Medulla oblongata (tissue), 1 donor: Measurements from ENCODE around the gene CDON.

Experiments used
- DNase-seq: peaks from one replicate; pipeline ENCODE4 v3.0.0-alpha.2; 2015; ENCODE audit errors: extremely low spot score

Gene CDON

DNA sequence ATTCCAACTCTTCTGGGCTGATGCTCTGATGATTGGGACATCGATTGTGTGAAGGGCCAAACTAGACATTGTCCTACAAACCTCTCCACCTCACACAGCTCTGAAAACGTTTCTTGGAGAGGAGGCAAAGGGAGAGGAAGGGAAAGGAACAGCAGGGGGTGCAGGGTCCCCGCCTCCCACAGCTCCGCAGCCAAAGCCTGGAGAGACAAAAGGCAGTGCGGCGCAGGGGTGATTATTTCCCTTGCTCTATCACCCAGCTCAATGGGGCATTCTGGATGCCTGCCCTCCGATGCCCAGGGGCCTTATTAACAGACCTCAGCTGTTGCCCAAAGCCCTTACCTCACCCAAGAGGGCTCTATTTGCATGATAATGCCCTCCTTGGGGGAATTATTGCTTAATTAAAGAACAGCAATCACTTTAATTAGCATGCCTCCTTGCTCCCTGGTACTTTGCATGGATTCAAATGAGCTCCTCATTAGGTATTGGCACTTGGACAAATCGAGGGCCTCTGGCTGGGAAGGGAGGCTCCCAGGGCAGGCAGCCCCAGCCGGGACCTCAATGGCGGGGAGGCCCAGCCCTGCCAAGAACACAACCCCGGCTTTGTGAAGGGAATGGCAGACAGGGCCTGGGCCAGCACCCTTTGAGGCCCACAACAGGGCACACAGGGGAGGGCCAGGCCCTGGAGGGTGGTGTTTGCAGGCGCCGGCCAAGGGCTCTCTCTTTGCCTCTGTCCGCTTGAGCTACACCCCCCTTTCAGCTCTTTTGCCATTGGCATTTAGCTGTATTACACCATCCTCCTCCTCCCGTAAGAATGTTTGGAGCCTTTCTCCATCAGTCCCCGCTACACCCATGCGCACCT lies 19.8 kb upstream of the CDON start:
- peak; percentile 72 for DNase-seq

DNA sequence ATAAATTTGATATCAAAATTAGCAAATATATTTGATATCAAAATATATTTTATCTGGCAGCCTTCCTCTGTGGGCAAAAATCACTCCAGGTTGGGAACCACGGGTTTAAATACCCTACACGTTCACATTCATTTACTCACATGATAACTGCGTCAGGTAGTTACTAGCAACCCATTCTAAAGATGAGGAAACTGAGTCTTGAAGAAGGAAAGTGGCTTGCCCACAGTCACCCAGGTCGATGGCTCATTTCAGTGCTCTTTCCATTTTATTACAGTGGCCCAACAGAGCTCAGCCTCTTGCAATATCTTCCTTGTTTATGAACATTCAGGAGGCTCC lies 19.2 kb upstream of the CDON start:
- no peak for DNase-seq

DNA sequence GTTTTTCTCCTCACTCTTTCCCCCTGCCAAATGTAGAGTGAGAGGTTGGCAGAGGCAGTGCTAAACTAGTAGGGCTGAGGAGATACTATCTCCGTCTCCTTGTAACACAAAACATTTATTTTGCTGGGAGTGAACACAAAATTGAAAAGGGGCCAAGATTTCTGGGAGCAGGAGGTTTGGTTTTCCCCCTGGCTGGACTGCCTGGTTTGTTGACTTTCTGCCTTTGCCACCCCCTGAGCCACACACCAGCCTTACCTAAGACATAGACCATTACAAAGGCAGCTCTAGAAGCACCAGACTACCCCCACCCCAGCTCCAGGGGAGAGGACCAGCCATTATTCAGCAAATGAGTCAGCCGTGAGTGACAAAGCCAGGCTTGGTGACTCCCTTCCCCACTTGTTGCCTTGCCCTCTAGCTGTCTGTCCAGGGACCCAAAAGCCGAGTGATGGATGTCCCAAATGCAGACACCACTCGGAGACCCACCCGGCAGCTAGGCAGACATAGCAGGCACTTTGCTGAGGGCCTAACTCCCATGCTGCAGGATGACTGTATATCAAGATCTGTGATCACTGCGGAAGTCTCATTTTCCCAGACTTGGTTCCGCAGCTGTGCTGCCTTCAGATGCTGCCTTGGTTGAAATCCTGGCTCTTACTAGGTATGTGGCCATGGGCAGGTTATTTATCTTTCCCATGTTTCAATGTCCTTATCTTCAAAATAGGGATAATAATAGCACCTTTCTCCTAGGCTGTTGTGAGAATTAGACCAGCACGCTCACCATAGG lies 17.7 kb upstream of the CDON start:
- DNase-seq, result peak; percentile 4

DNA sequence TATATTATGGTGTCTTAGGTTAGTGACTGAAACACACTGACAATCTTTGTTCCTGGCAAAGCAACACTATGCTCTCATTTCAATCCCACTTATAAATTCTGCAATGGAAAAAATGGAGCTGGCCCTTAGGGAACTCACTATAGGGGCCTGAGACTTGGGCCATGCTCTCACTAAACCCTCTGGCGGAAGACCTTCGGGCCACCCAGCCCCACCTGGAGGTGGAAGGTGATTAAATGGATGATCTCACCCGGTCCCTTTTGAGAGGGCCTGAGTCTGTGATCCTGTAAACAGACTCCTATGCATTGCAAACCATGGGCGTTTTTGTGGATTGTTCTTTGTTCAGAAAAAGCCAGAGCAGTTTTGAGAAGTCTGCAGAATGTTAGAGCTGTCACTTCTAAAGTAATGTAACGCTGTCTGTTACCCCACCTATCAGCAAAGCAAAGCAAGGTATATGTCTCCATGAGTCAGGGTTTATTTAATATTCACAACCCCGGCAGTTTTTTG lies 17.0 kb upstream of the CDON start:
- DNase-seq, result no peak

DNA sequence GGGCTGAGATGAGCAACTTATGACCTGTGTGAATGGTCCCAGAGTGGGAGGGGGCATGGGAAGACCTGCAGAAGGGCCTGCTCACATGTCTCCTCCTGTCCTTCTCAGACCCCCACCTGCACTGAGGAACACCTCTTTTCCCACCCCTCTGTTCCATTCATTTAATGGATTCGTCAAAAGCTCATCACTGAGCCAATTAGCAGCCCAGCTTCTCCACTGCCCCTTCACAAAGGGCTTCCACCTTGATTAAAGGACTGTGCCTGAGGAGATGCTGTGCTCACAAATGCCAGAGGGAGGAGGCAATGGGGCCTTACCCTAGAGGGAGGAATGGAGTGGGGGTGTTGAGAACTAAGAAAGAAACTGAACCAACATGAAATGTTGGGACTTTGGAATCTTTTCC lies 14.0 kb upstream of the CDON start:
- no peak for DNase-seq

DNA sequence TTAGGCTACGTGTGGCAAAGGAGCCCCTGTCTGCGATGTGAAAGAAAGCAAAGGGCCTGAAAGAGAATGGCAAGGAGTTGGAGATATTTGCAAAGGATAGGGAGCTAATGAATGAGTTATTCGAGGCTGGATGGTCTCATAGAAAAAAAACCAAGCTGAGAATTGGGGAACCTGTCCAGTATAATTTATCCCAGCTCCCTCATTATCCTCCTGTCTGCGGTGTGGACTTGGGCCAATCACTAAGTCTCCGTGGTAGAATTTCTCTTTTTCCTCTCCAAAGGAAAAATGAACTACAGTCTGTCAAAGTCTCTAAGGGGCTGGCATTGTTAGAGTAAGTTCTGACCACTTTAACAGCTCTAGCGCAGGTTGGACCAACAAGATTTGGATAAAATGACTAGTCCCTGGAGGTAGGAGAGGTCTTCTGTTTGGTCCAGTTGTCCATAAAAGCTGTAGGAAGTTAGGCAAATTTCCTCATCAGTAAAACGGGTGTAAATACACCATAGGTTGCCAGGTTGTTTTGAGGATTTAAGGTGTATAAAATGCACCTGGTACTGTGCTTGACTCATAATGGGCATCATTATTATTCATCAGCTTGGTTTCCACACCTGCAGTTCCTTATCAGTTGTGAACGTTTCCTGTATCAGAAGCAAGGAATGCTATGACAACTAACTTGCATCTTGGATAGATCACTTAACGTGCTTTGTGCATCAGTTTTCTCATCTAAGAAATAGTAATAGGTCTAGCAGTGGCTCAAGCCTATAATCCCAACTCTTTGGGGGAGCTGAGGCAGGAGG lies 10.3 kb upstream of the CDON start:
- no peak for DNase-seq

DNA sequence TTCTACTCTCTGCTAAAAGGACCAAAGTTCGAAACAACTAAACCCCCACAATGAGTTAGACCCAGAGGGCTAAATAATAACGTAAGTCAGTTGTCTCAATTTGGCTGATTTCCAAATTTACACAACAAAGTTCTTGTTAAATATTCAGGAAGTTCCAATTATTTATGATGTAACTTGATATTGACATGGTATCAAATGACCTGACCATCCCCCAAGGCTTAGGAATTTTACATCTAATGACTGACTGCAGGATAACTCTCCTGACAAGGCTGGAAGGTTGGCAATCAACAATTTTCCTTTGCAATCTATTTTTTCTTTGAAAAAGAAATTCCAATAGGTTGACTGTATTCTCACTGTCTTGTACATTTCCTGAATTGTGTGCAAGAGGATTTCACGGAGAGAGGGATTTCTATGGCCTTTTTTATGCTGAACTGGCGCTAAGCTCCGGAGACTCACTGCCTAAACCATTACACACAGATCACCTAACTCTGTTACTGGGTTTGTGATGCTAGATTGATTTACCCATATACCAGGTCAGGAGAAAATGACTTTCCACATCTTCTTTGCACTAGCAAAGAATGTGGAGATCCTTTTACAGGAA lies 9.6 kb upstream of the CDON start:
- no peak for DNase-seq

DNA sequence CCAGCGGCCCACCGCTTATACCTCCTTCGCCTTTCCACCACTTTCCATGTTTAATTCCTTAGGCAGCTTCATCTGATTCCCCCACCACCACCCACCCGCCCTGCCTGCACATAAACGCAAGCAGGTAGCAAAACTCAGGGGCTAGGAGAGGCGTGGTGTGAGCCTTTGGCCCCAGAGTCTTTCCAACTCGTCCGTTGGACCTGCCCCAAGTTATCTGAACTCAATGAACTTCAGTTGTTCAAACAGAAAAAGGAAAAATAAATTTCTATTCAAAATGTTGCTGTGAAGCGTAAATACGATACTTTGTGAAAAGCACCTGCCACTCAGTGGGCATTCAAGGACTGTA lies 814 bp upstream of the CDON start:
- DNase-seq, result no peak

DNA sequence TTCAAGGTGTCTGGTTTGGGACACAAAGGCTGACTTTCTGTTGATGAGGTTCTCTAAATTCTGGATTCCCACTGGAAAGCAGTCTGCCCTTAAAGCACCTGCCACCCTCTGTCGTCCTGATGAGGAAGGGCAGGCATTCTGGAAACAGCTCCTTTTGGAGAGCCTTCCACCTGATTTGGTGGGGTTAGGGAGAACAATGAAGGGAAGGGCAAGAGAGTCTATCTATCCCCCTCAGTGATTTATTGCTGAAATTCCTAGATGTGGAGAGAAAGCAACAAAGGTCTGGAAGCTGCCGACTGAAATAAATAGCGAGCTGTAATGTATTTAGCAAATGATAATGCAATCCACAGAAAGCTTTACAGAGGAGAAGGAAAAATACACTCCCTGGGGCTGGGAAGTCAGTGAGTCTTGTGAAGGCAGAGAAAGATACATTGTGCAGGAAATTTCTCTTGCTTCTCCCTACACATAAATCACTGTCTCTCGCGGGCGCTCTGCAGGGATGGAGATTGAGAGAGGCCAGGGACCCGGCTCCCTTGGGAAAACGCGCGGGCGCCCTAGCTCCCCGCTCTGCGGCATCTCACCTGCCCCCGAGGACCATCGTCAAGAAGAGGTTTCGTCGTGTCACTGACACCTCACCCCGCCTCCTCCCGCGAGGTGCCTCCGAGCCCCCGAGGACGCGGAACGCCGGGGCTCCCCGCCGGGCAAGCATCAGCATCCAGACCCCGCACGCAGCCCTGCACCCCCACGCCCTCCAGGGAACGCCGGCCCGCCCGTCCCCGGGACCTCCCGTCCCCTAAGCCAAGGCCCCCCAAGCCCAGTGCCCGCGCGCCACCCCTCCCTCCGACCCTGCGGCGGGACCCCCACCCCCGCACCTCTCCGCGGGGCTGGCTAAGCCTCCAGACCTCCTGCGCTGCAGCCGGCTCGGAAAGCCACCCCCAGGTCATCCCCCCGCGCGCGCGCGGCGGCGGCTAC lies 673 bp downstream of the CDON start:
- peak; percentile 32 for DNase-seq

DNA sequence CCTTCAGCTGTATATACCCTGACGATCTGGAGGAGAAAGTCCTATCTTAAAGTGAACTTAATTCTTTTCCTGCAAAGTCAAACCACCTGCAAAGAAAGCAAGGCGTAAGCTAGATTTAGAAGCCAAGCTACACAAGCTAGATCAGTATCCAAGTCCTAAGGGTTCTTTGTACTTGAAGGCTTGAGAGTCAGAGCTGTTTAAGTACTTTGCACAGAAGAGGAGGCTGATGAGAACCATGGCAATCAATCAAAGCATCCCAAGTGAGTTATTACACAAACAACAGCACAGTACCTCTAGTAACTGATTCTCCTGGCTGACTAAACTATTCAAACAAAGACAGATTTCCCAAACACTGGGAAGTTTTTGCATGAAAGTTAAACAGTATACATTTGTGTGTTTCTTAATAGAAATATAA lies 1.9 kb downstream of the CDON start:
- DNase-seq, result no peak

DNA sequence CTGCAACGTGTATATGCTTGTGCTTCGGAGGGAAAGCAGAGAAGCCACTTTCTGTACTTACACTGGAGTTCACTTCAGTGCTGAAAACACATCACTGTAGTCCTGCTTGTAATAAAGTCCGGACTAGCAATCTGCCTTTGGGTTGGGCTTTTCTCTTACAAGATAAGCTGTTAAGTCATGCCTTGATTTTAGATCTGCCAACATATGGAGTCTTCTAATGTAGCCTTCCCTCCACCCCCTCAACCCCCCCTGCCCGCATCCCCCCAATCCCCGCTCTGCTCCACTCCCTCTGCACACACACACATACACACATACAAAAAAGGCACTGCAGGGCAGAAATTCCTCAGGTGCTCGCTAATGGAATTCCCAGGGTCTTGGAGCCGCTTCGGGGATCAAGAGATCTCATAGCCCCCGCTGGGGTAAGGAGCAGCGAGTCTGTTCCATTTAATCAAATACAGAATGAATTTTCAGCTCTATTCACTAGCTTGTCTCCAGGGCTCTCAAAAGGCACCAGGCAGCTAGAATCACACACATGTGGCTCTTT lies 3.4 kb downstream of the CDON start:
- DNase-seq, result no peak

DNA sequence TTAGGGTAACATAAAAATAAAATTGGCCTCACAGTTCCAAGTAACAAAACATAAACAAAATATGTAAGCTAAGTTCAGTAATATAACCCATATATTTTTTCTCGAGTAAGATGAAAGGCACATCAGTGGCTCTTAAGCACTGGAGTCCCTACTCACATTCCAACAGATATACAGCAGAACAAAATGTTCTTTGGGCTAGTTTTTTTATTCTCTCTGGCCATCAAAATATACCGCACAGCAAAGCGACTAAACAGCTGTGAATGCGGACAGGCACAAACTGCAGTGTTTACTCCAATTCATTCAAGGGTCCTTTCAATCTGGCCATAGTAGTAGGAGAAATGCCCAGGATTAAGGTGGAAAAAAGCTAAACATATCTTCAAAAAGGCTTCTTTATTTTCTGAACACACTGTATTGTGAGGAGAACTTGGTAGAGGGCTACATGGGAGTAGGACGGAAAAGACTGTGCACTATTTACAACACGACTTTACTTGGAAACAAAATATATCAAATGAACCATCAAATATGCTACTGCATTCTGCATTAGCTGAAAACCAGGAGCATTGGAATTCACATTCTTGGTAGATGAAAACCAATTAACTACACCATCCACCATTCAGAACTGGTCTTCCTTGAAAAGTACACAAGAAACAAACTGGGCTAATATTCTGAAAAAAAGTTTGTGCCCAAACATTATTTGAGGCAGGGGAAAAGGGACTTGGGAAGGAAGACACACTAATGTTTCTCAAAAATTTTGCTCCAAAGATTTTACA lies 4.4 kb downstream of the CDON start:
- no peak for DNase-seq

DNA sequence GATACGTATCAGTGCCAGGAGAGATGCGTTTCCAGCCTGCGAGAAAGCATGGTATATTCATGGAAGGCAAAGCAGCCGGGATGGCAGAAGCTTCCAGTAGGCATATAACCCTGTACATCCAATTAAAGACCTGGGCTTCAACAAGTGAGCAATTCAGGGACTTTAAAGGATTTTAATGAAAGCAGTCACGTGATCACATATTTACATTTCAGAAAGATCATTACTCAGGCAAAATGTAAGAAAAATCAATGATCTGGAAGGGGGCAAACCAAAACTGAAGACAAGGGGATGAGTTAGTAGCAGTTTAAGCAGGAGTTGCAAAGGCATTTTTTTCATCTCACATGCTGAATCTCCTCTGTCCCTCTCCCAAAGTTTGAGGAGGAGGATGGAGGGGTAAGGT lies 7.8 kb downstream of the CDON start:
- no peak for DNase-seq

DNA sequence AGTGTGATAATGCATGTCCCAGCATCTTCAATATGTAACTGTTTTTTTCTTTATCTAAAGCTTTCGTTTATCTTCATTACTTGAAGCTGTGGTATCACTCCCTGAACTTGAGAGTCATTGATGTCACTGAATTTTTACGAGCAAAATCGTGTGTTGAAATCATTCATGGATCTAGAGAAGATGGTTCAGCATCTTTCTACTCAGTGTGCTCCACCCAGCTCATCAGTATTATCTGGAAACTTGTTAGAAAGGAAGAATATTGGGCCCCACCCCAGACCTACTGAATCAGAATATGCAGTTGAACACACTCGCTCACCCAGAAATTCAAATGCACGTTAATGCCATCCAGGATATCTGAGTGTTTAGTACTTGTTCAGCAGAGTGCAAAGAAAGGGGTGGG lies 8.3 kb downstream of the CDON start:
- no peak for DNase-seq

DNA sequence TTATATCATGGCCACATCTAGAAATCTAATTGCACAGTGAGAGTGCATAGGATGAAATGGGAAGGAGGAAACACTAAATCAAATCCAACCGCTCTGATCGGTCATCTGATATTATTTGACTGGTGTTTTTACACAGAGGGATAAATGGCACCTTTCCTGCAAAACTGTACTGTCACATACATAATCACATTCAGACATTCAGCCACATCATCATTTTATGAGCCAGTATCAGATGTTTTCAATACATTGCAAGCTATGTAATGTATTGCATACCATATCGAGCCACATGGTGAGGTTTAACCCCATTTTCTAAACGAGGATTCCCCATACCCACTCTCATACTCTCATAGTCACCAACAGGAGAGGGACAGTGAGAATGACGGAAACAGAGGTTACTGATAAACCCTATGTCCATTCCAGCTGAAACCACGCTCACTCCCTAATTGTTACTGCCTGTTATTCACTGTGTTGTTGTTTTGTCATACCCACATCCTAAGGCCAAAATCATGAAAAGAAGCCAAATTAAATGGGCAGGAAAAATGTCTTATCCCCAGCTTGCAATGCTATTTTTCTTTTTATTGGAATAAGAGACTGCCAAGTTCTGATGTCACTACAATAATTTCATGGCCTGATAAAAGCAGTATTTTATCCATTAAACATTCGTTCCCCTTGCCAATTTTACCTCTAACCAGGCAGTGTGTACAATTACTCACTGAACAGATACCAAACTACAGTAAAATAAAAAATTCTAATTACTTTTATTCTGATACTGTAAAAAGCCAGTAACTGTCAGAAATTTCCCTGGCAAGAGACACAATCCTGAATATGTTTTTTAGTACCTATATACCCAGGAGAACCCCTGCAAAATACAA lies 9.0 kb downstream of the CDON start:
- DNase-seq, result no peak

DNA sequence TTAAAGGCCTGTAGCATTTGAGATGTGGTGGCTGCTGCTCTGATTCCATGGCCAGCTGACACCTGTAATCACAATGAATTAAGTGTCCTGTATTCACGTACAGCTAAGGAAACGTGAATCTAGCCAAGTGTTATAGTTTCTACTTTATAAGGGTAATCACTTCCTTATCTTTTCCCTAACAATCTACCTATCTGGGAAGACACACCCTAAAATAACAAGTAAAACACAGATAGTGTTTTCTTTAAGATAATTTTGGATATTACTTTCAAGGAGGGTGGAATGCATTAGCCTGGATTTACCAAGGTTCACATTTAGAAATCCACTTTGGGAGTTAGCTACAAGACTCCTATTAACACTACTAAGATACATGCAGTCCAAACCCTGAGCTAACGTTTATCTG lies 11.5 kb downstream of the CDON start:
- no peak for DNase-seq

DNA sequence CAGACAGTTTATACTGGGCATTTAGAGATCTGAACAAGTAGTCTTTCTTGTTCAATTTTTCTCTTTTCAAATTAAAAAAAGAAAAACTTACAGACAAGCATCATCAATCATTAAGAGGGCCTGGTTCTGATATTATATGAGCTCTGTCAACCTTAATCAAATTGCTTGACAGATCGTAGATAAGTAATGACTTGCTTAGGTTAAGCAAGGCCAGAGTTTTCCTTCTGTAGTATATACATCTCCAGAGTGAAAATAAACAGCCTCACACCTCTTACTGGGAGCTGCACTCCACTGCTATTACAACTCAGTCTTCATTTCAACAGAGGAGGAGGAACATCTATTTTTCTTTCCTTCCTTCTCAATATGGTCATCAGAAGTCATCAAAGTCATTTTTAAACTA lies 13.5 kb downstream of the CDON start:
- no peak for DNase-seq

DNA sequence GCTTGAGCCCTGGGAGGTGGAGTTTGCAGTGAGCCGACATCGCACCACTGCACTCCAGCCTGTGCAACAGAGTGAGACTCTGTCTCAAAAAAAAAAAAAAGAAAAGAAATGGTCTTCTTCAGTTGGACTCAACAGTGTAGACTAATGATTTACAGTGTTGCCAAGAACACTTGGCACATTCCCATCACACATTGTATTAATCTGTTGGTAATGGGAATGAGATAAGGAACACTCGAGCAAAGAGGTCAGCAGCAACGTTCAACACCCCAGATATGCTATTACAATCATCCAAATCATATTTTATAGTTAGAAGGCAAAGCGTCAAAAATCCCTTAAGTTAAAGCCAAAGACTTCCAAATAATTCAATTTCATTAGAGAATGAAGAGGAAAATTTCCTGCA lies 14.5 kb downstream of the CDON start:
- no peak for DNase-seq
